ENCODE results near the gene TMEM135.

GRCh38 chr11:86990031-86990430 is 47.7 kb upstream of the TMEM135 start:
- TF ChIP-seq EZH2 (IDR thresholded peaks at IDR 0.05; ENCODE audit: borderline replicate concordance, low read length), result no peak
- no peak for TF ChIP-seq CTCF (IDR thresholded peaks at IDR 0.05; ENCODE audit: low read length)
